ENCODE data around the gene SEPTIN6. TPM values are rescaled to one million over a fixed set of nuclear protein-coding genes. Genes with fewer than 3 reads are reported as not detected.

SEPTIN6 gene
- total RNA-seq, 1 experiment from 2014 or later, result 31.2 TPM

DNA sequence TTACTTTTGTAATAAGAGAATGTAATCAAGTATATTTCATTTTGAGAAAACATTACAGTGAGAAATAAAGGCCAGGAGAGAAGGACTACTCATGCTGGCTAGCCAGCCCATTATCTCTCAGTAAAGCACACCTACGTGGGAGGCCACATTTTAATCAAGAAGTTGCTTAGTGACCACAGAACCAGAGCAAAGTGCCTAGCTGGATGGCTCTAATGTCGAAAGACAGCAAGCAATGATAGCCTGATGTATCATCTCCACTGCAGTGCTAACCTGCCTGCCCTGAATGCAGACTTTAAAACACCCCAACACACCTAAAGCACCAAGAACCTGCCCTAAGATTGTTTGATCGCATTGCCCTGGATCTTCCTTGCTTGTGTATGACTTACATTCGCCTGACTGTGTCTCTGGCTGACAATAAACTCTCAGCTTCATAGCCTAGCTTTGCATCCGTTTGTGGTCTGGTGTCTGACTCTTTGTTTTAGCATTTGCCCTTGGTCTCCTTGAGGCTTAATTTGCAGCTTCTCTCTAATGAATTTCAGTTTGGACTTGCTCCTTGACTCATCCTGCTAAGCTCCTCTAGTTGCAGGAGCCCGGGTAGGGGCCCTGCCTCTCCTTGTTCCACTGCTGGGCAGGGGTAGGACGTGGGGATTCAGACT lies 34.1 kb upstream of the SEPTIN6 start:
- TF ChIP-seq, protein P1, sequence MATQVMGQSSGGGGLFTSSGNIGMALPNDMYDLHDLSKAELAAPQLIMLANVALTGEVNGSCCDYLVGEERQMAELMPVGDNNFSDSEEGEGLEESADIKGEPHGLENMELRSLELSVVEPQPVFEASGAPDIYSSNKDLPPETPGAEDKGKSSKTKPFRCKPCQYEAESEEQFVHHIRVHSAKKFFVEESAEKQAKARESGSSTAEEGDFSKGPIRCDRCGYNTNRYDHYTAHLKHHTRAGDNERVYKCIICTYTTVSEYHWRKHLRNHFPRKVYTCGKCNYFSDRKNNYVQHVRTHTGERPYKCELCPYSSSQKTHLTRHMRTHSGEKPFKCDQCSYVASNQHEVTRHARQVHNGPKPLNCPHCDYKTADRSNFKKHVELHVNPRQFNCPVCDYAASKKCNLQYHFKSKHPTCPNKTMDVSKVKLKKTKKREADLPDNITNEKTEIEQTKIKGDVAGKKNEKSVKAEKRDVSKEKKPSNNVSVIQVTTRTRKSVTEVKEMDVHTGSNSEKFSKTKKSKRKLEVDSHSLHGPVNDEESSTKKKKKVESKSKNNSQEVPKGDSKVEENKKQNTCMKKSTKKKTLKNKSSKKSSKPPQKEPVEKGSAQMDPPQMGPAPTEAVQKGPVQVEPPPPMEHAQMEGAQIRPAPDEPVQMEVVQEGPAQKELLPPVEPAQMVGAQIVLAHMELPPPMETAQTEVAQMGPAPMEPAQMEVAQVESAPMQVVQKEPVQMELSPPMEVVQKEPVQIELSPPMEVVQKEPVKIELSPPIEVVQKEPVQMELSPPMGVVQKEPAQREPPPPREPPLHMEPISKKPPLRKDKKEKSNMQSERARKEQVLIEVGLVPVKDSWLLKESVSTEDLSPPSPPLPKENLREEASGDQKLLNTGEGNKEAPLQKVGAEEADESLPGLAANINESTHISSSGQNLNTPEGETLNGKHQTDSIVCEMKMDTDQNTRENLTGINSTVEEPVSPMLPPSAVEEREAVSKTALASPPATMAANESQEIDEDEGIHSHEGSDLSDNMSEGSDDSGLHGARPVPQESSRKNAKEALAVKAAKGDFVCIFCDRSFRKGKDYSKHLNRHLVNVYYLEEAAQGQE (IDR thresholded peaks at IDR 0.05; ENCODE audit: insufficient read depth in 1 of 2, low read depth in 2 of 2, low read length in 1 of 2), result no peak
- TF ChIP-seq POLR2AphosphoS5 (IDR thresholded peaks at IDR 0.05; ENCODE audit: low read depth, low read length) (no peak), TCF7L2 (IDR thresholded peaks at IDR 0.05; ENCODE audit: low read depth, low read length) (no peak), SIN3A (IDR thresholded peaks at IDR 0.05; ENCODE audit: borderline replicate concordance, insufficient read depth, low read depth, low read length) (no peak)
- TF ChIP-seq, protein P2, sequence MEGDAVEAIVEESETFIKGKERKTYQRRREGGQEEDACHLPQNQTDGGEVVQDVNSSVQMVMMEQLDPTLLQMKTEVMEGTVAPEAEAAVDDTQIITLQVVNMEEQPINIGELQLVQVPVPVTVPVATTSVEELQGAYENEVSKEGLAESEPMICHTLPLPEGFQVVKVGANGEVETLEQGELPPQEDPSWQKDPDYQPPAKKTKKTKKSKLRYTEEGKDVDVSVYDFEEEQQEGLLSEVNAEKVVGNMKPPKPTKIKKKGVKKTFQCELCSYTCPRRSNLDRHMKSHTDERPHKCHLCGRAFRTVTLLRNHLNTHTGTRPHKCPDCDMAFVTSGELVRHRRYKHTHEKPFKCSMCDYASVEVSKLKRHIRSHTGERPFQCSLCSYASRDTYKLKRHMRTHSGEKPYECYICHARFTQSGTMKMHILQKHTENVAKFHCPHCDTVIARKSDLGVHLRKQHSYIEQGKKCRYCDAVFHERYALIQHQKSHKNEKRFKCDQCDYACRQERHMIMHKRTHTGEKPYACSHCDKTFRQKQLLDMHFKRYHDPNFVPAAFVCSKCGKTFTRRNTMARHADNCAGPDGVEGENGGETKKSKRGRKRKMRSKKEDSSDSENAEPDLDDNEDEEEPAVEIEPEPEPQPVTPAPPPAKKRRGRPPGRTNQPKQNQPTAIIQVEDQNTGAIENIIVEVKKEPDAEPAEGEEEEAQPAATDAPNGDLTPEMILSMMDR (IDR thresholded peaks at IDR 0.05), result no peak
- Histone ChIP-seq H3K4me3 (ENCODE audit: low read depth in 2 of 2, low read length in 2 of 2) (no peak overlapping the region), H3K27ac (ENCODE audit: low read length) (no peak overlapping the region), H3K27me3 (ENCODE audit: control insufficient read depth, insufficient read depth, low read length) (no peaks in the 10 kb centered on the region), H3K36me3 (ENCODE audit: control insufficient read depth, insufficient read depth, low read length) (no peaks in the 10 kb centered on the region), H3K4me1 (ENCODE audit: control insufficient read depth, insufficient read depth, low read length) (no peaks in the 10 kb centered on the region), H3K9me3 (ENCODE audit: control insufficient read depth, insufficient read depth, low read depth, low read length) (no peaks in the 10 kb centered on the region)
- peak; percentile 52; the same call in 1 of the 2 replicates for ATAC-seq
- intact Hi-C loops (cut with micrococcal nuclease; ENCODE audit: unreplicated experiment), result loop anchor here (10.0 kb wide), 2 partner anchors 112 to 212 kb away; no protein-coding TSS in a partner anchor
- POLR2A ChIA-PET, result interaction anchor here (0.6 kb wide), 1 partner anchor 99 kb away, joined by 4 read pairs; no protein-coding TSS in a partner anchor
- in situ Hi-C loops (cut with HindIII; ENCODE audit: low pct_unique_long_range_greater_than_20kb, low sequenced_read_pairs), result no loop called here
- CTCF ChIA-PET, result interaction anchor here (0.5 to 1.9 kb wide), 6 partner anchors 17 to 215 kb away, joined by 3 to 8 read pairs (median 4); partner anchors contain the start of gene SOWAHD
- no TSS peak for BruUV-seq (replicated peaks)
- DNase-seq (ENCODE audit: low read depth, low spot score), result no peak

DNA sequence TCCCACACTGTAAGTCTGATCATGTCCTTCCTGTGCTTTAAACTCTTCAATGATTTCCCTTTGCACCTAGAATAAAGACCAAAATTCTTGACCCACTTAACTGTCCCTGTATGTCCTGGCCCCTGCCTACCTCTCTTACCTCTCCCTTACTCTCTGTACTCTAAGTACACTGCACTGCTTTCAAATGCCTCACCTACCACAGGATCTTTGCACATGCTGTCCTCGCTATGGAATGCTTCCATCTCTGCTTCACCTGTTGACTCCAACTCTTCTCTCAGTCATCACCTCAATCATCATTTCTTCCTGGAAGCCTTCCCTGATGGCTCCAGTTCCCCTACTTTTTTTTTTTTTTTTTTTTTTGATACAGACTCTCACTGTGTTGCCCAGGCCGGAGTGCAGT lies 29.0 kb upstream of the SEPTIN6 start:
- Histone ChIP-seq H3K36me3 (ENCODE audit: control insufficient read depth, insufficient read depth, low read length) (no peaks in the 10 kb centered on the region), H3K4me3 (ENCODE audit: low read depth in 2 of 2, low read length in 2 of 2) (no peak overlapping the region), H3K27ac (ENCODE audit: low read length) (no peak overlapping the region), H3K27me3 (ENCODE audit: control insufficient read depth, insufficient read depth, low read length) (no peaks in the 10 kb centered on the region), H3K4me1 (ENCODE audit: control insufficient read depth, insufficient read depth, low read length) (no peaks in the 10 kb centered on the region), H3K9me3 (ENCODE audit: control insufficient read depth, insufficient read depth, low read depth, low read length) (no peaks in the 10 kb centered on the region)
- CTCF ChIA-PET, result no interaction called here
- DNase-seq (ENCODE audit: low read depth, low spot score) (no peak), ATAC-seq (no peak)
- TF ChIP-seq, protein P2 (IDR thresholded peaks at IDR 0.05), result no peak
- TF ChIP-seq POLR2AphosphoS5 (IDR thresholded peaks at IDR 0.05; ENCODE audit: low read depth, low read length) (no peak), SIN3A (IDR thresholded peaks at IDR 0.05; ENCODE audit: borderline replicate concordance, insufficient read depth, low read depth, low read length) (no peak), TCF7L2 (IDR thresholded peaks at IDR 0.05; ENCODE audit: low read depth, low read length) (no peak)
- TF ChIP-seq, protein P1 (IDR thresholded peaks at IDR 0.05; ENCODE audit: insufficient read depth in 1 of 2, low read depth in 2 of 2, low read length in 1 of 2), result no peak
- BruUV-seq (replicated peaks), result no TSS peak
- POLR2A ChIA-PET, result no interaction called here
- in situ Hi-C loops (cut with HindIII; ENCODE audit: low pct_unique_long_range_greater_than_20kb, low sequenced_read_pairs), result no loop called here
- intact Hi-C loops (cut with micrococcal nuclease; ENCODE audit: unreplicated experiment), result loop anchor here (10.0 kb wide), 2 partner anchors 107 to 207 kb away; no protein-coding TSS in a partner anchor
